ENCODE measurements around the gene RELN. TPM values are rescaled to one million over a fixed set of nuclear protein-coding genes. Genes with fewer than 3 reads are reported as not detected.

RELN gene
- total and polyA plus RNA-seq, 10 donors = 0.03 to 7.6 (median 1.0) TPM

- Histone ChIP-seq H3K36me3 (no peaks in the 10 kb centered on the region), H3K27ac (no peak overlapping the region), H3K27me3 (replicated peaks in 1 of 7) (peaks cover 0 to 4% (median 0%) of the 10 kb centered on the region in 7 donors), H3K9me3 (peaks cover 0 to 57% (median 47%) of the 10 kb centered on the region in 8 donors), H3K4me3 (no peak overlapping the region), H3K4me1 (no peaks in the 10 kb centered on the region)
- intact Hi-C loops (cut with DNase I; ENCODE audit: low total_unique reads) = no loop called here
- no peak for DNase-seq
- TF ChIP-seq POLR2AphosphoS5 (IDR thresholded peaks at IDR 0.05) (no peak), CTCF (IDR thresholded peaks at IDR 0.05 in 8 of 11, conservative IDR thresholded peaks at IDR 0.05 in 3 of 11) (no peak), POLR2A (IDR thresholded peaks at IDR 0.05) (no peak)
- 0 to 16% (median 6%) methylated on average over 1 of the region's 1 CpG for WGBS, 5 donors
Observed at GRCh38 chr7:103648135-103648534, 341.3 kb downstream of the RELN start.

- Histone ChIP-seq H3K27ac (no peak overlapping the region), H3K9me3 (peaks cover 0 to 57% (median 47%) of the 10 kb centered on the region in 8 donors), H3K27me3 (replicated peaks in 1 of 7) (no peaks in the 10 kb centered on the region), H3K4me1 (no peaks in the 10 kb centered on the region), H3K36me3 (no peaks in the 10 kb centered on the region), H3K4me3 (no peak overlapping the region)
- intact Hi-C loops (cut with DNase I; ENCODE audit: low total_unique reads) = no loop called here
- DNase-seq = no peak
- 68 to 86% (median 81%) methylated on average over 2 of the region's 2 CpGs for WGBS, 5 donors
- TF ChIP-seq CTCF (IDR thresholded peaks at IDR 0.05 in 8 of 11, conservative IDR thresholded peaks at IDR 0.05 in 3 of 11) (no peak), POLR2A (IDR thresholded peaks at IDR 0.05) (no peak), POLR2AphosphoS5 (IDR thresholded peaks at IDR 0.05) (no peak)
Observed at GRCh38 chr7:103644319-103644718, 345.1 kb downstream of the RELN start.

GRCh38 chr7:103640031-103640779 is 349.3 kb downstream of the RELN start:
- H3K4me1 ChIP-seq = no peaks in the 10 kb centered on the region
- no peak overlapping the region for H3K27ac ChIP-seq
- no peaks in the 10 kb centered on the region for H3K36me3 ChIP-seq
- peaks cover 0 to 23% (median 15%) of the 10 kb centered on the region in 8 donors for H3K9me3 ChIP-seq
- intact Hi-C loops (cut with DNase I; ENCODE audit: low total_unique reads) = no loop called here
- DNase-seq = no peak
- H3K27me3 ChIP-seq (replicated peaks in 1 of 7) = no peaks in the 10 kb centered on the region
- TF ChIP-seq CTCF (IDR thresholded peaks at IDR 0.05 in 8 of 11, conservative IDR thresholded peaks at IDR 0.05 in 3 of 11) (no peak), POLR2A (IDR thresholded peaks at IDR 0.05) (no peak), POLR2AphosphoS5 (IDR thresholded peaks at IDR 0.05) (no peak)
- WGBS, 5 donors = 77 to 94% (median 88%) methylated on average over 5 of the region's 5 CpGs
- no peak overlapping the region for H3K4me3 ChIP-seq

- Histone ChIP-seq H3K36me3 (no peaks in the 10 kb centered on the region), H3K4me3 (no peak overlapping the region), H3K9me3 (no peaks in the 10 kb centered on the region), H3K4me1 (no peaks in the 10 kb centered on the region), H3K27me3 (replicated peaks in 1 of 7) (no peaks in the 10 kb centered on the region), H3K27ac (no peak overlapping the region)
- DNase-seq = no peak
- TF ChIP-seq POLR2AphosphoS5 (IDR thresholded peaks at IDR 0.05) = no peak
- no peak for TF ChIP-seq CTCF (IDR thresholded peaks at IDR 0.05 in 8 of 11, conservative IDR thresholded peaks at IDR 0.05 in 3 of 11)
- no peak for TF ChIP-seq POLR2A (IDR thresholded peaks at IDR 0.05)
- 57 to 67% (median 59%) methylated on average over 3 of the region's 3 CpGs for WGBS, 5 donors
- intact Hi-C loops (cut with DNase I; ENCODE audit: low total_unique reads) = no loop called here
Observed at GRCh38 chr7:103637726-103638125, 351.7 kb downstream of the RELN start.

Data from spleen (tissue), 11 donors.